Measurements from ENCODE around the gene ATP6V1C2. TPM values are rescaled to one million over a fixed set of nuclear protein-coding genes. Genes with fewer than 3 reads are reported as not detected.

The ATP6V1C2 gene
- total RNA-seq, 3 donors from 2014 or later (not counting 1 experiment from before 2014, with no cell fraction given), result 0.92 TPM; not detected in 2

DNA sequence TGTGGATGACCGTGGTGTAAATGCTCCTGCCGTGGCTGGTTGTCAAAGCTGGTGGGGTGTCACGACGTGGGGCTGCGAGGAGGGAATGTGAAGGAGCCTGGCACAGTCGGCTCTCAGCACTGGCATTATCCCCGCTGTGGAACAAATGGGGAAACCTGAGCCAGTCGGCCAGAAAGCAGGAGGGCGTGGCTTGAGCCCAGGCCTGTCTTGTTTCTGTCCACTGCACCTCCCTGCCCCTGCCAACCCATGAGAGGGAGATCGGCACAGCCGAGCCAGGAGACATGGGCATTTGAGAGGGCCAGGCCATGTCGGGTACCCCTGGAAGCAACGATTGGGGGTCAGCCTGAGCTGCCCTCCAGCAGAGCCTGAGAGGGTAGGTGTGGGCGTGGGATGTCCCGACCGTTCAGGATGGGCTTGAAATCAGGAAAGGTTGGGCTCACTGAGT, 46.7 kb downstream of the ATP6V1C2 start:
- H3K27me3 ChIP-seq (ENCODE audit: control insufficient read depth, insufficient read depth, low read length), result no peaks in the 10 kb centered on the region
- no peak overlapping the region for H3K4me3 ChIP-seq (ENCODE audit: low read length)
- no peaks in the 10 kb centered on the region for H3K36me3 ChIP-seq (ENCODE audit: control insufficient read depth, insufficient read depth, low read length)
- WGBS (ENCODE audit: insufficient coverage), result 81% methylated on average over 16 of the region's 16 CpGs
- no peak overlapping the region for H3K27ac ChIP-seq (ENCODE audit: low read length)
- no peak for ATAC-seq
- Mint-ChIP-seq H3K27ac (no peak overlapping the region), H3K4me3 (no peak overlapping the region), H3K4me1 (no peaks in the 10 kb centered on the region), H3K36me3 (no peaks in the 10 kb centered on the region), H3K9me3 (no peaks in the 10 kb centered on the region), H3K27me3 (ENCODE audit: low read depth in 2 of 2) (peaks cover 0 to 2% of the 10 kb centered on the region in 2 donors)
- no peaks in the 10 kb centered on the region for H3K4me1 ChIP-seq (ENCODE audit: control insufficient read depth, insufficient read depth, low read length)
- no peaks in the 10 kb centered on the region for H3K9me3 ChIP-seq (ENCODE audit: control insufficient read depth, insufficient read depth, low read length)
- intact Hi-C loops (cut with micrococcal nuclease), result no loop called here
- TF ChIP-seq, protein P1, sequence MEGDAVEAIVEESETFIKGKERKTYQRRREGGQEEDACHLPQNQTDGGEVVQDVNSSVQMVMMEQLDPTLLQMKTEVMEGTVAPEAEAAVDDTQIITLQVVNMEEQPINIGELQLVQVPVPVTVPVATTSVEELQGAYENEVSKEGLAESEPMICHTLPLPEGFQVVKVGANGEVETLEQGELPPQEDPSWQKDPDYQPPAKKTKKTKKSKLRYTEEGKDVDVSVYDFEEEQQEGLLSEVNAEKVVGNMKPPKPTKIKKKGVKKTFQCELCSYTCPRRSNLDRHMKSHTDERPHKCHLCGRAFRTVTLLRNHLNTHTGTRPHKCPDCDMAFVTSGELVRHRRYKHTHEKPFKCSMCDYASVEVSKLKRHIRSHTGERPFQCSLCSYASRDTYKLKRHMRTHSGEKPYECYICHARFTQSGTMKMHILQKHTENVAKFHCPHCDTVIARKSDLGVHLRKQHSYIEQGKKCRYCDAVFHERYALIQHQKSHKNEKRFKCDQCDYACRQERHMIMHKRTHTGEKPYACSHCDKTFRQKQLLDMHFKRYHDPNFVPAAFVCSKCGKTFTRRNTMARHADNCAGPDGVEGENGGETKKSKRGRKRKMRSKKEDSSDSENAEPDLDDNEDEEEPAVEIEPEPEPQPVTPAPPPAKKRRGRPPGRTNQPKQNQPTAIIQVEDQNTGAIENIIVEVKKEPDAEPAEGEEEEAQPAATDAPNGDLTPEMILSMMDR (IDR thresholded peaks at IDR 0.05), result no peak
- no peak for DNase-seq

- Histone ChIP-seq H3K4me3 (ENCODE audit: low read length) (no peak overlapping the region), H3K27ac (ENCODE audit: low read length) (no peak overlapping the region), H3K9me3 (ENCODE audit: control insufficient read depth, insufficient read depth, low read length) (no peaks in the 10 kb centered on the region), H3K27me3 (ENCODE audit: control insufficient read depth, insufficient read depth, low read length) (no peaks in the 10 kb centered on the region), H3K4me1 (ENCODE audit: control insufficient read depth, insufficient read depth, low read length) (no peaks in the 10 kb centered on the region), H3K36me3 (ENCODE audit: control insufficient read depth, insufficient read depth, low read length) (no peaks in the 10 kb centered on the region)
- 89% methylated on average over 22 of the region's 22 CpGs for WGBS (ENCODE audit: insufficient coverage)
- ATAC-seq, result no peak
- H3K9me3 Mint-ChIP-seq, result no peaks in the 10 kb centered on the region
- no peak overlapping the region for H3K4me3 Mint-ChIP-seq
- TF ChIP-seq, protein P1 (IDR thresholded peaks at IDR 0.05), result no peak
- no peaks in the 10 kb centered on the region for H3K4me1 Mint-ChIP-seq
- H3K27me3 Mint-ChIP-seq (ENCODE audit: low read depth in 2 of 2), result no peaks in the 10 kb centered on the region
- no peak for DNase-seq
- H3K27ac Mint-ChIP-seq, result no peak overlapping the region
- H3K36me3 Mint-ChIP-seq, result no peaks in the 10 kb centered on the region
- intact Hi-C loops (cut with micrococcal nuclease), result no loop called here
These were observed 49.7 kb downstream of the ATP6V1C2 start for GRCh38 chr2:10770956-10771750.

- Mint-ChIP-seq H3K9me3 (no peaks in the 10 kb centered on the region), H3K4me3 (no peak overlapping the region), H3K4me1 (no peaks in the 10 kb centered on the region), H3K36me3 (no peaks in the 10 kb centered on the region), H3K27ac (no peak overlapping the region), H3K27me3 (ENCODE audit: low read depth in 2 of 2) (no peaks in the 10 kb centered on the region)
- no peaks in the 10 kb centered on the region for H3K36me3 ChIP-seq (ENCODE audit: control insufficient read depth, insufficient read depth, low read length)
- no peak overlapping the region for H3K4me3 ChIP-seq (ENCODE audit: low read length)
- 90% methylated on average over 13 of the region's 13 CpGs for WGBS (ENCODE audit: insufficient coverage)
- ATAC-seq, result no peak
- intact Hi-C loops (cut with micrococcal nuclease), result no loop called here
- H3K27me3 ChIP-seq (ENCODE audit: control insufficient read depth, insufficient read depth, low read length), result no peaks in the 10 kb centered on the region
- H3K4me1 ChIP-seq (ENCODE audit: control insufficient read depth, insufficient read depth, low read length), result no peaks in the 10 kb centered on the region
- no peak for DNase-seq
- no peaks in the 10 kb centered on the region for H3K9me3 ChIP-seq (ENCODE audit: control insufficient read depth, insufficient read depth, low read length)
- TF ChIP-seq, protein P1 (IDR thresholded peaks at IDR 0.05), result no peak
- no peak overlapping the region for H3K27ac ChIP-seq (ENCODE audit: low read length)
These were observed 50.4 kb downstream of the ATP6V1C2 start for GRCh38 chr2:10771786-10772185.

Measured in natural killer cell (primary cell).